H9 (cell line): ENCODE results near the gene TMEM41B. TPM values are rescaled to one million over a fixed set of nuclear protein-coding genes. Genes with fewer than 3 reads are reported as not detected.

Experiments used
- DNase-seq: peaks from one replicate; pipeline ENCODE4 v3.0.0-alpha.2; 2017
- H2AFZ ChIP-seq: one replicate; pipeline ENCODE4 v1.6.1; 2013; ENCODE audit warnings: mild to moderate bottlenecking, low read length, control low read depth, moderate library complexity
- H2AK5ac ChIP-seq: 2 replicates; pipeline ENCODE4 v1.6.1; 2013; ENCODE audit warnings: low read length, control low read depth, mixed read lengths; ENCODE audit not compliant: insufficient read length
- H2BK120ac ChIP-seq: one replicate; pipeline ENCODE4 v1.6.1; 2013; ENCODE audit warnings: low read depth, mild to moderate bottlenecking, low read length, control low read depth, inconsistent platforms; ENCODE audit not compliant: poor library complexity, severe bottlenecking
- H2BK12ac ChIP-seq: 2 replicates; pipeline ENCODE4 v1.6.1; 2013; ENCODE audit warnings: low read length, control low read depth, mixed read lengths, low read depth; ENCODE audit not compliant: insufficient read length
- H2BK15ac ChIP-seq: 2 replicates; pipeline ENCODE4 v1.6.1; 2013; ENCODE audit warnings: low read depth, low read length, control low read depth
- H2BK20ac ChIP-seq: one replicate; pipeline ENCODE4 v1.6.1; 2013; ENCODE audit warnings: low read depth, mild to moderate bottlenecking, low read length, control low read depth, inconsistent platforms; ENCODE audit not compliant: poor library complexity, severe bottlenecking
- H2BK5ac ChIP-seq: 2 replicates; pipeline ENCODE4 v1.6.1; 2013; ENCODE audit warnings: low read length, control low read depth, mixed read lengths; ENCODE audit not compliant: insufficient read length
- H3K14ac ChIP-seq: 2 replicates; pipeline ENCODE4 v1.6.1; 2013; ENCODE audit warnings: low read length, control low read depth; ENCODE audit not compliant: insufficient read depth
- H3K18ac ChIP-seq: 2 replicates; pipeline ENCODE4 v1.6.1; 2013; ENCODE audit warnings: low read depth, mild to moderate bottlenecking, mixed read lengths, low read length, control low read depth; ENCODE audit not compliant: insufficient read length
- H3K23ac ChIP-seq: 2 replicates; pipeline ENCODE4 v1.6.1; 2013; ENCODE audit warnings: low read length, control low read depth, mixed read lengths, low read depth; ENCODE audit not compliant: insufficient read length
- H3K23me2 ChIP-seq: 2 replicates; pipeline ENCODE4 v1.6.1; 2013; ENCODE audit warnings: low read depth, mild to moderate bottlenecking, mixed read lengths, low read length, control low read depth; ENCODE audit not compliant: insufficient read length, poor library complexity, severe bottlenecking
- H3K27ac ChIP-seq: 2 replicates; pipeline ENCODE4 v1.5.1; 2013; ENCODE audit warnings: low read length, control low read depth, mixed read lengths, low read depth; ENCODE audit not compliant: insufficient read length
- H3K27me3 ChIP-seq: 2 replicates; pipeline ENCODE4 v1.6.1; 2013; ENCODE audit warnings: low read length, control low read depth, inconsistent platforms; ENCODE audit not compliant: insufficient read depth
- H3K4ac ChIP-seq: 2 replicates; pipeline ENCODE4 v1.6.1; 2013; ENCODE audit warnings: low read depth, mild to moderate bottlenecking, control low read depth, inconsistent platforms, low read length, moderate library complexity
- H3K4me1 ChIP-seq: 2 replicates; pipeline ENCODE4 v1.6.1; 2013; ENCODE audit warnings: low read length, control low read depth, inconsistent platforms; ENCODE audit not compliant: insufficient read depth
- H3K4me2 ChIP-seq: 2 replicates; pipeline ENCODE4 v1.6.1; 2013; ENCODE audit warnings: low read length, control low read depth, mixed read lengths; ENCODE audit not compliant: insufficient read length, insufficient read depth
- H3K56ac ChIP-seq: 2 replicates; pipeline ENCODE4 v1.6.1; 2013; ENCODE audit warnings: low read depth, mild to moderate bottlenecking, mixed read lengths, low read length, control low read depth; ENCODE audit not compliant: insufficient read length
- H3K79me1 ChIP-seq: 2 replicates; pipeline ENCODE4 v1.6.1; 2013; ENCODE audit warnings: low read depth, mild to moderate bottlenecking, moderate library complexity, low read length, control low read depth, inconsistent platforms; ENCODE audit not compliant: insufficient read depth, poor library complexity, severe bottlenecking
- H3K79me2 ChIP-seq: 2 replicates; pipeline ENCODE4 v1.6.1; 2013; ENCODE audit warnings: low read length, control low read depth, inconsistent platforms; ENCODE audit not compliant: insufficient read depth
- H3K9ac ChIP-seq: 2 replicates; pipeline ENCODE4 v1.6.1; 2013; ENCODE audit warnings: low read length, control low read depth, mixed read lengths; ENCODE audit not compliant: insufficient read length; ENCODE audit errors: extremely low read depth
- H3K9me3 ChIP-seq: one replicate; pipeline ENCODE4 v1.6.1; 2013; ENCODE audit warnings: low read depth, low read length, inconsistent platforms; ENCODE audit not compliant: control insufficient read depth
- H3T11ph ChIP-seq: one replicate; pipeline ENCODE4 v1.6.1; 2013; ENCODE audit warnings: mild to moderate bottlenecking, low read length, control low read depth, inconsistent platforms
- H4K20me1 ChIP-seq: one replicate; pipeline ENCODE4 v1.6.1; 2013; ENCODE audit not compliant: control insufficient read depth, insufficient read length, insufficient read depth
- H4K5ac ChIP-seq: 2 replicates; pipeline ENCODE4 v1.6.1; 2013; ENCODE audit warnings: low read depth, mild to moderate bottlenecking, mixed read lengths, low read length, control low read depth; ENCODE audit not compliant: insufficient read length
- H4K8ac ChIP-seq: replicated peaks from 2 replicates; pipeline ENCODE4 v1.6.1; 2013; ENCODE audit warnings: low read length, control low read depth, mixed read lengths, low read depth; ENCODE audit not compliant: insufficient read length
- H4K91ac ChIP-seq: 2 replicates; pipeline ENCODE4 v1.6.1; 2013; ENCODE audit warnings: low read depth, mild to moderate bottlenecking, moderate library complexity, mixed read lengths, low read length, control low read depth; ENCODE audit not compliant: insufficient read length
- H3K27ac Mint-ChIP-seq, 3 experiments: 2 replicates in 2 of 3; 3 replicates in 1 of 3; pipeline ENCODE4 v1.8.0; 2020 to 2021; ENCODE audit warnings: mixed read lengths in 3 of 3, mild to moderate bottlenecking in 1 of 3, moderate library complexity in 1 of 3
- H3K27me3 Mint-ChIP-seq: 2 replicates; pipeline ENCODE4 v1.8.0; 2021; ENCODE audit warnings: low read depth, mild to moderate bottlenecking, moderate library complexity, mixed read lengths
- H3K36me3 Mint-ChIP-seq, 3 experiments: 2 replicates in 2 of 3; 3 replicates in 1 of 3; pipeline ENCODE4 v1.8.0; 2020 to 2021; ENCODE audit warnings: low read depth in 3 of 3, mixed read lengths in 3 of 3; ENCODE audit not compliant: insufficient read depth in 1 of 3
- H3K4me1 Mint-ChIP-seq, 2 experiments: 2 replicates each; pipeline ENCODE4 v1.8.0; 2020; ENCODE audit warnings: mixed read lengths in 2 of 2
- H3K4me3 Mint-ChIP-seq, 2 experiments: 2 replicates in 1 of 2; 3 replicates in 1 of 2; pipeline ENCODE4 v1.8.0; 2020 to 2021; ENCODE audit warnings: mild to moderate bottlenecking in 2 of 2, mixed read lengths in 2 of 2, moderate library complexity in 1 of 2
- H3K9me3 Mint-ChIP-seq, 2 experiments: 2 replicates in 1 of 2; 3 replicates in 1 of 2; pipeline ENCODE4 v1.8.0; 2020; ENCODE audit warnings: mild to moderate bottlenecking in 2 of 2, mixed read lengths in 2 of 2, moderate library complexity in 1 of 2
- CTCF ChIP-seq: fragments of 200-600 bp; sonication (generic); conservative IDR thresholded peaks from 3 replicates; pipeline ENCODE4 v1.8.0; 2021; ENCODE audit warnings: antibody characterized with exemption, mild to moderate bottlenecking
- WGBS: extraction: QIAGEN DNeasy Blood & Tissue Kit; methylation state at CpG from one replicate; pipeline ENCODE4 v1.1.7; 2013; ENCODE audit warnings: missing lambda C conversion rate, low lambda C conversion rate, mixed read lengths; ENCODE audit not compliant: insufficient read length; ENCODE audit errors: extremely low coverage; 5-methylcytosine and 5-hydroxymethylcytosine counted together
- total RNA-seq: library from RNA; stranded (reverse); gene quantifications from 2 replicates; pipeline ENCODE4 v1.2.1, GENCODE V29; 2021

The TMEM41B gene
- total RNA-seq, 1 experiment from 2014 or later: 48.7 TPM

- Histone ChIP-seq H4K8ac (no peak overlapping the region), H4K91ac (no peak overlapping the region), H3K9me3 (no peaks in the 10 kb centered on the region), H2AK5ac (no peak overlapping the region), H2BK5ac (no peak overlapping the region), H4K20me1 (no peaks in the 10 kb centered on the region), H3K27ac (no peak overlapping the region), H4K5ac (no peak overlapping the region), H3K4me1 (peaks cover 3% of the 10 kb centered on the region; the same call in 1 of the 2 replicates), H3K14ac (no peak overlapping the region), H3K79me2 (peaks cover 47% of the 10 kb centered on the region; the same call in 1 of the 2 replicates), H3K4ac (no peak overlapping the region), H3K79me1 (peaks cover 4% of the 10 kb centered on the region), H2BK15ac (no peak overlapping the region), H3K4me2 (no peak overlapping the region), H3K9ac (no peak overlapping the region), H3K56ac (no peak overlapping the region), H3K18ac (no peak overlapping the region), H3K23ac (no peak overlapping the region), H2BK120ac (no peak overlapping the region), H2AFZ (no peak overlapping the region), H2BK12ac (no peak overlapping the region), H3T11ph (no peak overlapping the region), H3K27me3 (no peaks in the 10 kb centered on the region), H3K23me2 (peaks cover 7% of the 10 kb centered on the region), H2BK20ac (no peak overlapping the region)
- Mint-ChIP-seq H3K4me1 (peaks cover 24 to 30% of the 10 kb centered on the region in 2 experiments), H3K9me3 (no peaks in the 10 kb centered on the region; a peak in 1 of 5 replicates), H3K4me3 (no peak overlapping the region), H3K36me3 (peaks cover 9 to 17% (median 11%) of the 10 kb centered on the region in 3 experiments), H3K27ac (0 out of 7 replicates have a peak overlapping the region, but pooled peaks of 1 of the 3 experiments have one; percentile 1), H3K27me3 (no peaks in the 10 kb centered on the region)
- no CpG with 5 or more reads among the region's 3 CpGs for WGBS
- TF ChIP-seq CTCF: no peak
- DNase-seq: no peak
Measured at GRCh38 chr11:9310485-9311090, 3.8 kb downstream of the TMEM41B start.
